T-cell (primary cell): Measurements from ENCODE around the gene PQBP1. TPM values are rescaled to one million over a fixed set of nuclear protein-coding genes. Genes with fewer than 3 reads are reported as not detected.

Experiments
- ATAC-seq, 4 experiments: fragments of 200-7000 bp in 3 of 4; fragments of 150-1000 bp in 1 of 4; cut with Tn5 transposase; replicated peaks in 1 of 4; 1 replicate in 3 of 4; 2 replicates in 1 of 4; pipeline ENCODE4 v1.10.0; 2021; ENCODE audit warnings: moderate library complexity in 3 of 4, mild to moderate bottlenecking in 2 of 4, moderate number of reproducible peaks in 1 of 4
- CTCF ChIA-PET, 2 donors: fragments of 300-600 bp; sonication (Branson Sonifier 250); formaldehyde crosslinking; loops; one replicate each; lab custom pipeline; 2022; ENCODE audit warnings: antibody characterized with exemption in 2 of 2; lab: Charles Lee
- POLR2A ChIA-PET, 2 donors: fragments of 300-600 bp; sonication (Branson Sonifier 250); formaldehyde crosslinking; loops; one replicate each; lab custom pipeline; 2022; ENCODE audit warnings: antibody characterized with exemption in 2 of 2; lab: Charles Lee
- DNase-seq, 35 experiments: peaks; one replicate each; pipeline versions ENCODE4 v3.0.0 to v3.0.0-alpha.2; 2013 to 2023
- H3K27ac ChIP-seq: one replicate; pipeline ENCODE4 v1.5.1; 2013; ENCODE audit warnings: low read length
- H3K27me3 ChIP-seq, 2 experiments: replicated peaks in 1 of 2; 1 replicate in 1 of 2; 2 replicates in 1 of 2; pipeline versions ENCODE4 v1.6.1 to v1.7.0; 2013; ENCODE audit warnings: low read length in 1 of 2, mixed read lengths in 1 of 2; ENCODE audit not compliant: control insufficient read depth in 2 of 2, insufficient read depth in 2 of 2; ENCODE audit errors: extremely low read depth in 1 of 2
- H3K36me3 ChIP-seq, 2 donors: 1 replicate in 1 of 2; 2 replicates in 1 of 2; pipeline versions ENCODE4 v1.6.1 to v1.7.0; 2013; ENCODE audit warnings: low read length in 1 of 2; ENCODE audit not compliant: control insufficient read depth in 2 of 2, insufficient read depth in 1 of 2; ENCODE audit errors: extremely low read depth in 1 of 2
- H3K4me1 ChIP-seq, 2 experiments: 1 replicate in 1 of 2; 2 replicates in 1 of 2; pipeline versions ENCODE4 v1.6.1 to v1.7.0; 2013; ENCODE audit warnings: low read length in 2 of 2, mixed read lengths in 1 of 2; ENCODE audit not compliant: insufficient read depth in 2 of 2, control insufficient read depth in 1 of 2; ENCODE audit errors: extremely low read depth in 1 of 2
- H3K4me3 ChIP-seq, 2 donors: 1 replicate in 1 of 2; 2 replicates in 1 of 2; pipeline versions ENCODE4 v1.5.1 to v1.7.0; 2013; ENCODE audit warnings: mild to moderate bottlenecking in 2 of 2, low read length in 1 of 2, moderate library complexity in 1 of 2; ENCODE audit not compliant: control insufficient read depth in 1 of 2; ENCODE audit errors: extremely low read depth in 1 of 2
- H3K9me3 ChIP-seq: 2 replicates; pipeline ENCODE4 v1.7.0; 2013
- H3K27ac Mint-ChIP-seq, 2 donors: one replicate each; pipeline ENCODE4 v1.8.0; 2020 to 2021; ENCODE audit warnings: mild to moderate bottlenecking in 2 of 2, mixed read lengths in 2 of 2
- H3K27me3 Mint-ChIP-seq, 2 donors: one replicate each; pipeline ENCODE4 v1.8.0; 2021 to 2022; ENCODE audit warnings: mixed read lengths in 2 of 2
- H3K36me3 Mint-ChIP-seq: one replicate; pipeline ENCODE4 v1.8.0; 2021; ENCODE audit warnings: mixed read lengths
- H3K4me1 Mint-ChIP-seq, 3 donors: one replicate each; pipeline ENCODE4 v1.8.0; 2020 to 2022; ENCODE audit warnings: mixed read lengths in 3 of 3, mild to moderate bottlenecking in 1 of 3
- H3K4me3 Mint-ChIP-seq, 3 donors: one replicate each; pipeline ENCODE4 v1.8.0; 2020 to 2022; ENCODE audit warnings: mild to moderate bottlenecking in 3 of 3, mixed read lengths in 3 of 3, moderate library complexity in 3 of 3
- H3K9me3 Mint-ChIP-seq, 3 donors: one replicate each; pipeline ENCODE4 v1.8.0; 2020 to 2022; ENCODE audit warnings: mixed read lengths in 3 of 3
- WGBS: methylation state at CpG from one replicate; pipeline ENCODE4 v1.1.5; 2013; ENCODE audit warnings: missing lambda C conversion rate; ENCODE audit not compliant: insufficient coverage; 5-methylcytosine and 5-hydroxymethylcytosine counted together
- total RNA-seq, 35 experiments: library from RNA in 6 of 35; stranded (reverse) in 6 of 35; fragments of 120-200 nt in 1 of 35; gene quantifications; one replicate each; pipeline versions ENCODE4 v1.2.1 to v1.2.4 and lab custom pipeline; 2013 to 2026

Gene PQBP1
- total RNA-seq, 5 donors from 2014 or later (not counting 1 experiment from before 2014, with no cell fraction given): 62.5 to 79.5 (median 73.9) TPM

GRCh38 chrX:48896611-48897011 lies 1.1 kb upstream of the PQBP1 start:
- H3K27me3 Mint-ChIP-seq: peaks cover 0 to 5% of the 10 kb centered on the region in 2 donors
- WGBS: no CpG with 5 or more reads among the region's 9 CpGs
- Histone ChIP-seq H3K9me3 (no peaks in the 10 kb centered on the region), H3K36me3 (peaks cover 5 to 15% of the 10 kb centered on the region in 2 donors), H3K27ac (peak overlapping the region; percentile 97), H3K4me1 (peaks cover 2 to 39% of the 10 kb centered on the region in 2 experiments), H3K4me3 (peak overlapping the region; percentile 66 to 94), H3K27me3 (no peaks in the 10 kb centered on the region)
- peak overlapping the region; percentile 94 to 95 for H3K27ac Mint-ChIP-seq
- ATAC-seq (no peak), DNase-seq (no peak)
- no peaks in the 10 kb centered on the region for H3K9me3 Mint-ChIP-seq
- peaks cover 16 to 38% (median 27%) of the 10 kb centered on the region in 3 donors for H3K4me1 Mint-ChIP-seq
- ChIA-PET CTCF (interaction anchor here in 1 of 2 donors (0.6 to 1.0 kb wide), 3 partner anchors 41 to 863 kb away, joined by 3 to 6 read pairs (median 4); no protein-coding TSS in a partner anchor), POLR2A (interaction anchor here (0.6 to 2.1 kb wide), 3 partner anchors 15 to 874 kb away, joined by 4 to 16 read pairs (median 9); partner anchors contain the start of gene SLC35A2 (in 1 of the 2))
- H3K36me3 Mint-ChIP-seq: peaks cover 6% of the 10 kb centered on the region
- peak overlapping the region; percentile 75 to 89 (median 85) for H3K4me3 Mint-ChIP-seq

GRCh38 chrX:48897157-48897624 lies 539 bp upstream of the PQBP1 start:
- Histone ChIP-seq H3K4me1 (peaks cover 2 to 33% of the 10 kb centered on the region in 2 experiments), H3K36me3 (peaks cover 5 to 21% of the 10 kb centered on the region in 2 donors), H3K27me3 (no peaks in the 10 kb centered on the region), H3K4me3 (peak overlapping the region; percentile 66 to 94), H3K9me3 (no peaks in the 10 kb centered on the region), H3K27ac (peak overlapping the region; percentile 97)
- Mint-ChIP-seq H3K4me1 (peaks cover 16 to 34% (median 23%) of the 10 kb centered on the region in 3 donors), H3K9me3 (no peaks in the 10 kb centered on the region), H3K4me3 (peak overlapping the region; percentile 75 to 89 (median 85)), H3K27me3 (peaks cover 0 to 5% of the 10 kb centered on the region in 2 donors), H3K27ac (peak overlapping the region; percentile 94 to 95), H3K36me3 (peaks cover 6% of the 10 kb centered on the region)
- ATAC-seq (peak; percentile 6 to 27 (median 8)), DNase-seq (peak in 28 of 35 experiments; percentile 30 to 73 (median 48))
- WGBS: 0% methylated on average over 30 of the region's 38 CpGs
- CTCF ChIA-PET: interaction anchor here in 1 of 2 donors (1.0 to 1.2 kb wide), 4 partner anchors 40 to 249 kb away, joined by 3 to 6 read pairs (median 5); partner anchors contain the start of gene PCSK1N
- POLR2A ChIA-PET: interaction anchor here (1.2 to 2.1 kb wide), 8 partner anchors 14 to 201 kb away, joined by 3 to 16 read pairs (median 6); partner anchors contain the start of genes SLC35A2 (in 2 of the 2), HDAC6 (in 1 of the 2), OTUD5 (in 1 of the 2) and SUV39H1 (in 1 of the 2)

GRCh38 chrX:48899078-48899410 lies 1.3 kb downstream of the PQBP1 start:
- Mint-ChIP-seq H3K27me3 (peaks cover 0 to 5% of the 10 kb centered on the region in 2 donors), H3K27ac (no peak overlapping the region), H3K4me3 (peak overlapping the region in 1 of 3 donors; percentile 6), H3K9me3 (no peaks in the 10 kb centered on the region), H3K4me1 (peaks cover 16 to 34% (median 19%) of the 10 kb centered on the region in 3 donors), H3K36me3 (peaks cover 14% of the 10 kb centered on the region)
- peaks cover 0 to 35% of the 10 kb centered on the region in 2 donors for H3K36me3 ChIP-seq
- H3K4me3 ChIP-seq: no peak overlapping the region
- DNase-seq: no peak
- ATAC-seq: no peak
- WGBS: 75% methylated on average over 1 of the region's 8 CpGs
- no peak overlapping the region for H3K27ac ChIP-seq
- H3K9me3 ChIP-seq: no peaks in the 10 kb centered on the region
- ChIA-PET POLR2A (no interaction called here), CTCF (no interaction called here)
- no peaks in the 10 kb centered on the region for H3K27me3 ChIP-seq
- H3K4me1 ChIP-seq: peaks cover 2 to 32% of the 10 kb centered on the region in 2 experiments

- Histone ChIP-seq H3K4me3 (no peak overlapping the region), H3K9me3 (no peaks in the 10 kb centered on the region), H3K27ac (no peak overlapping the region), H3K27me3 (no peaks in the 10 kb centered on the region), H3K4me1 (peaks cover 2 to 25% of the 10 kb centered on the region in 2 experiments), H3K36me3 (peaks cover 1 to 37% of the 10 kb centered on the region in 2 donors)
- POLR2A ChIA-PET: interaction anchor here (0.6 to 1.3 kb wide), 3 partner anchors 11 to 13 kb away, joined by 3 to 11 read pairs (median 3); no protein-coding TSS in a partner anchor
- ATAC-seq (no peak), DNase-seq (no peak)
- CTCF ChIA-PET: no interaction called here
- H3K27me3 Mint-ChIP-seq: no peaks in the 10 kb centered on the region
- WGBS: 100% methylated on average over 1 of the region's 7 CpGs
- H3K36me3 Mint-ChIP-seq: peaks cover 8% of the 10 kb centered on the region
- H3K4me3 Mint-ChIP-seq: no peak overlapping the region
- H3K9me3 Mint-ChIP-seq: no peaks in the 10 kb centered on the region
- peaks cover 9 to 24% (median 13%) of the 10 kb centered on the region in 3 donors for H3K4me1 Mint-ChIP-seq
- H3K27ac Mint-ChIP-seq: no peak overlapping the region
Measured at GRCh38 chrX:48901069-48901468, 3.3 kb downstream of the PQBP1 start.

GRCh38 chrX:48902135-48902534 lies 4.4 kb downstream of the PQBP1 start:
- WGBS: 95% methylated on average over 10 of the region's 20 CpGs
- Mint-ChIP-seq H3K4me3 (no peak overlapping the region), H3K36me3 (peaks cover 8% of the 10 kb centered on the region), H3K4me1 (peaks cover 2 to 16% (median 6%) of the 10 kb centered on the region in 3 donors), H3K27me3 (no peaks in the 10 kb centered on the region), H3K9me3 (no peaks in the 10 kb centered on the region), H3K27ac (peak overlapping the region in 1 of 2 donors; percentile 27)
- Histone ChIP-seq H3K4me1 (peaks cover 0 to 15% of the 10 kb centered on the region in 2 experiments), H3K27ac (no peak overlapping the region), H3K36me3 (peaks cover 6 to 40% of the 10 kb centered on the region in 2 donors), H3K27me3 (no peaks in the 10 kb centered on the region), H3K9me3 (no peaks in the 10 kb centered on the region), H3K4me3 (no peak overlapping the region)
- DNase-seq: no peak
- no peak for ATAC-seq
- ChIA-PET POLR2A (no interaction called here), CTCF (no interaction called here)

GRCh38 chrX:48902776-48903175 lies 5.0 kb downstream of the PQBP1 start:
- WGBS: no CpG with 5 or more reads among the region's 14 CpGs
- peaks cover 0 to 13% (median 6%) of the 10 kb centered on the region in 3 donors for H3K4me1 Mint-ChIP-seq
- ATAC-seq (no peak), DNase-seq (no peak)
- Histone ChIP-seq H3K27me3 (no peaks in the 10 kb centered on the region), H3K27ac (no peak overlapping the region), H3K9me3 (no peaks in the 10 kb centered on the region), H3K4me1 (peaks cover 0 to 15% of the 10 kb centered on the region in 2 experiments), H3K4me3 (no peak overlapping the region), H3K36me3 (peaks cover 6 to 40% of the 10 kb centered on the region in 2 donors)
- H3K36me3 Mint-ChIP-seq: peaks cover 8% of the 10 kb centered on the region
- no peak overlapping the region for H3K27ac Mint-ChIP-seq
- CTCF ChIA-PET: no interaction called here
- no peaks in the 10 kb centered on the region for H3K27me3 Mint-ChIP-seq
- H3K9me3 Mint-ChIP-seq: no peaks in the 10 kb centered on the region
- POLR2A ChIA-PET: interaction anchor here in 1 of 2 donors (0.6 to 1.4 kb wide), 2 partner anchors 27 to 113 kb away, joined by 3 to 4 read pairs; no protein-coding TSS in a partner anchor
- H3K4me3 Mint-ChIP-seq: no peak overlapping the region
